Activated T-helper 2 cell treated with anti-CD3 and anti-CD28 coated beads, Interferon-gamma antibody, Interleukin-2, Interleukin-4, amounts not matched to agents 10 μg/mL and 5 μg/mL and 100 μg/mL, durations not matched to agents 14 hours and 24 hours and 36 hours (primary cell): ENCODE results near the gene RPS6KA2. TPM values are rescaled to one million over a fixed set of nuclear protein-coding genes. Genes with fewer than 3 reads are reported as not detected.

ENCODE experiments used
- DNase-seq: peaks from one replicate; pipeline ENCODE4 v3.0.0; 2021; ENCODE audit warnings: low spot score
- H3K27ac Mint-ChIP-seq: one replicate; pipeline ENCODE4 v1.8.0; 2021; ENCODE audit warnings: mixed read lengths
- H3K27me3 Mint-ChIP-seq: one replicate; pipeline ENCODE4 v1.8.0; 2021; ENCODE audit warnings: low read depth, mixed read lengths
- H3K36me3 Mint-ChIP-seq: one replicate; pipeline ENCODE4 v1.8.0; 2021; ENCODE audit warnings: low read depth, mixed read lengths
- H3K4me1 Mint-ChIP-seq: one replicate; pipeline ENCODE4 v1.8.0; 2021; ENCODE audit warnings: low read depth, mixed read lengths
- H3K4me3 Mint-ChIP-seq: one replicate; pipeline ENCODE4 v1.8.0; 2021; ENCODE audit warnings: low read depth, mild to moderate bottlenecking, moderate library complexity, mixed read lengths
- H3K9me3 Mint-ChIP-seq: one replicate; pipeline ENCODE4 v1.8.0; 2021; ENCODE audit warnings: mixed read lengths
- intact Hi-C: fragments of 100-400 bp; cut with micrococcal nuclease; formaldehyde crosslinking; loops from one replicate; pipeline ENCODE4 v1.15.1; 2023
- total RNA-seq: library from RNA; stranded (reverse); gene quantifications from 2 replicates; pipeline ENCODE4 v1.2.3, GENCODE V29; 2022

RPS6KA2 gene
- total RNA-seq, 1 donor from 2014 or later: 2.1 TPM

DNA sequence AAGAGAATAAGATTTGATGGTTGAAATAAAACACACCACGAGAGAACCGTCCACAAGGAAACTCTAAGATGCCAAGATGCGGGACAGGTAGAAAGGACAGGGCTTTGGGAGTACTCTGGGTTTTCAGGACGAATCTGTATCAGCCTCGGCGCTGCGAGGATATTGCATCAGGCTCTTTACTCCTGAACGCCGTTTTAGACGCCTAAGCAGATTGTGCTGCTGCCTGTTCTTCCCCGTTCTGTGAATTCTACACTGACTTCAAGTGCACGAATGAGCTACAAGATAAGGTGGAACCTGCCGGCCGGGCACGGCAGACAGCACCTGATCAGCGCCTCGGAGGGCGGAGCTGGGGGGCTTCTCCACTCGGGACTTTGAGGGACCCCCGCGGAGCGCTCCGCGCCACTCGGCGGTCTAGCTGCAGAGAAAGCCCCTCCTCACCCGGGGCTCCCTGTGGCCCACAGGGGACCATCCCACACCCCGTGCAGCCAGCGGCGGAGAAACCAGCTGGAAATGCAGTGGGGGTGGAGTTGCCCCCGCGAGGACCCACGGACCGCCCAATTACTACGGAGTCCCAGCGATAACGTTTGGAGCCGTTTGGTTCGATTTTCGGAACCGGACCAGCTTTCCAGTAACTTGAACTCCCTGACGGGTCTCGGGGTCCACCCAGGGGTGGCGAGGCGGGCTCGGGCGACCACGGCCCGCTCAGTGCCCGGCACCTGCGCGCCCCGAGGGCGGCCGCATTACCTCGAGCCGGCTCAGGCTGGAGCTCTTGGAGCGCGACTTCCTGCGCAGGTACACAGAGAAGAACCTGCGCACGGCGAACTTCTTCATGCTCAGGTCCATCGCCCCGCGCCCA, 646 bp downstream of the RPS6KA2 start:
- Mint-ChIP-seq H3K4me1 (peaks cover 23% of the 10 kb centered on the region), H3K36me3 (no peaks in the 10 kb centered on the region), H3K27me3 (peaks cover 57% of the 10 kb centered on the region), H3K9me3 (no peaks in the 10 kb centered on the region), H3K4me3 (peak overlapping the region; percentile 78), H3K27ac (no peak overlapping the region)
- intact Hi-C loops: loop anchor here (1.0 to 10.0 kb wide), 8 partner anchors 84 to 724 kb away; partner anchors contain the start of genes CEP43, MPC1 and SFT2D1
- peak; percentile 14 for DNase-seq

DNA sequence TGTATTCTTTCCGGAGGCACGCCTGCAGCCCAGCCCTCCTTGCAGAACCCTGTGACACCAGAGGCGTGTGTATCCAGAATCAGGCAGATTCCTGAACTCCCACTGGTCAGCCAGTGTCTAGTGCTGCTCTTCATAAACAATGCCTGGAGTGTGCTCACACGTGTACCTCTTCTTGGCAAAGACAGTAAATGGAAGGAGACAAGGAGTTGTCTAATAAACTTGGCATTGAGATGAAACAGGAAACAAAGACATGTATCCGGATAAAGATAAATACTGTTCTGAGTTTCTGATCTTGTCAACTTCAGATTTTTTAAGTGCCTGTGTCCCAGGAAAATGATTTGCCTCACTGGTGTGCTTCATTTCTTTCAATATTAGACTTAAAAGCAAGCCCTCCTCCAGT, 1.7 kb downstream of the RPS6KA2 start:
- Mint-ChIP-seq H3K36me3 (no peaks in the 10 kb centered on the region), H3K27ac (no peak overlapping the region), H3K4me1 (peaks cover 23% of the 10 kb centered on the region), H3K9me3 (no peaks in the 10 kb centered on the region), H3K4me3 (no peak overlapping the region), H3K27me3 (peaks cover 53% of the 10 kb centered on the region)
- intact Hi-C loops: loop anchor here (5.0 to 10.0 kb wide), 3 partner anchors 83 to 351 kb away; partner anchors contain the start of gene SFT2D1
- no peak for DNase-seq

DNA sequence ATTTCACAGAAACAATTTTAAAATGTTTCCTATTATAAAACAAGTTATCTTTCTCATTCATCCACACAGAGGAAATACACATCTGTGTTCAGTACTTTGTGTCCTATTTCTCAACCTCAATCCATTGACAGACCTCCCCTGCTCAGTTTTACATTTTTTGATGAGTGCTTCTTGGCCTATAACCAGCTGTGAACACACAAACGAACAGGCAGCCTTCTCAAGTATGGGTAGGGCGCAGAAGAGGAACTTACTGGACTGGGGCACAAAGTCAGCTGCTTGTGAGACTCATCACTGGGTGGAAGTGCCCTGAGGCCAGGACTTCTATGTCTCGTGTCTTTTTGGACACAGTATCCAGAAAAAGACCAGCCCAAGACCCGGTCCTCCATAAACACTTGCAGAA, 2.8 kb downstream of the RPS6KA2 start:
- Mint-ChIP-seq H3K4me3 (no peak overlapping the region), H3K27me3 (peaks cover 42% of the 10 kb centered on the region), H3K27ac (no peak overlapping the region), H3K9me3 (no peaks in the 10 kb centered on the region), H3K4me1 (peaks cover 16% of the 10 kb centered on the region), H3K36me3 (no peaks in the 10 kb centered on the region)
- intact Hi-C loops: loop anchor here (10.0 kb wide), 1 partner anchor 349 kb away; no protein-coding TSS in a partner anchor
- no peak for DNase-seq

DNA sequence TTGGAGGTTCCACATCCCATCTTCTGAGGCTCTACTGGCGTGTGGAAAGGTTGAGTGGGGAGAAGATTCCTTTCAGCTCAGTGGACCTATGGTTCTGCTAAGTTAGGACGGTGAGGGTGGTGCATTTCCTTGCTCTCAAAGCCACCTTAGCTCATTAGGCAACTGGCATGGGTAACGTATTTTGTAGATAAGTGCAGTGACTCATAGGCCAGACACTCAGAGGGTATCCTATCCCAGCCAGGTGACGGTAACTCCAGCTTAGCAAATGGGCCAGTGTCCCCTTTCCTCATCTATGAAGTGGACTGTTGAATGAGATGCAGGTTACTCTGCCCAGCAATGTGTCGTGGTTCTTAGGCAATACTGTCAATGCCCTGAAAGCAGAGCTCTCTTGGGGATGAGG, 3.7 kb downstream of the RPS6KA2 start:
- Mint-ChIP-seq H3K4me1 (peaks cover 13% of the 10 kb centered on the region), H3K4me3 (no peak overlapping the region), H3K9me3 (no peaks in the 10 kb centered on the region), H3K36me3 (no peaks in the 10 kb centered on the region), H3K27me3 (peaks cover 37% of the 10 kb centered on the region), H3K27ac (no peak overlapping the region)
- DNase-seq: no peak
- intact Hi-C loops: loop anchor here (10.0 kb wide), 1 partner anchor 349 kb away; no protein-coding TSS in a partner anchor

DNA sequence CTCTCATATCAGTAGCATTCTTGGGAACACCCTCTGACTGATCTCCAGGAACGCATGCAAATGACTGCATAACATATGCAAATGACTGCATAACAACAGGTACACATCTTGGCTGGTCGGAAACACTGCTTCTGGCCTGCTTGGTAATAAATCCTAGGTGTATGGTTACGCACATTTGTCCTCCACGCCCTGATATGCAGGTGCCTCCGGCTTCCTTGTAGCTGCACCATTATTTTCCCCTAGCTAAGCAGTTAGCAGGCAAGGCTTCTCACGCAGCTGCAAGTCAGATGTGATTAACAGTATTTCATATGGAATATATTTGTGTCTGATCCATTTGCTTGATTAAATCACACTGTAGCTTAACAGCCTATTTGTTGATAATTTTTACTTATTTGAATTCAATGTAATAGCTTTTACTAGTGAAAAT, 5.9 kb downstream of the RPS6KA2 start:
- intact Hi-C loops: loop anchor here (10.0 kb wide), 1 partner anchor 346 kb away; no protein-coding TSS in a partner anchor
- H3K4me1 Mint-ChIP-seq: peaks cover 8% of the 10 kb centered on the region

DNA sequence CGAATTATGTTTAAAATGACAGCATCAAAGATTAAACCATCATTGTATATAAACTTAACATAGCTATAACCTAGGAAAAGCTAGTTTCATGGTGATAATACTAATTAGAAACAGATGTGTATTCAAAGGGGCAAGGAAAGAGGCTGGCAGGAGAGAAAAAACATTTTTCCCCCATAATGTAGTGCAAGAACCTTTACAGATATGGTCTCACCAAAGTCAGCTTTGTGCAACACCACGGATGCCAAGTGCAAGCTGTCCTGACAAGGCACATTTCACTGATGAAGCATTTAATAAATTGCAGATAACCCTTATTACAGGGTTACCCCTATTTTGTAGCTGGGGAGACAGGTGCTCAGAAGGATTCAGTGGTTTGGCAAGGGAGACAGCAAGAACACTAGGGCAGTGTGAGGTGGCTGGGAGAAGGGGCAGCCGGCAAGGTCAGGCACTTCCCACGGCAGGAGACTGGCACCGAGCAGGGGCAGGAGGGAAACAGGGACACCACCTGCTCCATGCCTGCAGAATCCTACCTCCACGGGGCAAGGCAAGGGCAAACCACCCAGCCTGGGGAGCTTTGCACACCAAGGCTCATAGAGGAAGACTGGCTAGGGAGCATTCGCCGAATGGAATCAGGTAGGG, 6.5 kb downstream of the RPS6KA2 start:
- Mint-ChIP-seq H3K9me3 (no peaks in the 10 kb centered on the region), H3K27ac (no peak overlapping the region)
- intact Hi-C loops: loop anchor here (10.0 kb wide), 1 partner anchor 346 kb away; no protein-coding TSS in a partner anchor

More for the DNA sequence above, 5.9 kb downstream of the RPS6KA2 start:
- Mint-ChIP-seq H3K4me3 (no peak overlapping the region), H3K27me3 (peaks cover 31% of the 10 kb centered on the region), H3K36me3 (no peaks in the 10 kb centered on the region), H3K9me3 (no peaks in the 10 kb centered on the region), H3K27ac (no peak overlapping the region)
- DNase-seq: no peak

DNA sequence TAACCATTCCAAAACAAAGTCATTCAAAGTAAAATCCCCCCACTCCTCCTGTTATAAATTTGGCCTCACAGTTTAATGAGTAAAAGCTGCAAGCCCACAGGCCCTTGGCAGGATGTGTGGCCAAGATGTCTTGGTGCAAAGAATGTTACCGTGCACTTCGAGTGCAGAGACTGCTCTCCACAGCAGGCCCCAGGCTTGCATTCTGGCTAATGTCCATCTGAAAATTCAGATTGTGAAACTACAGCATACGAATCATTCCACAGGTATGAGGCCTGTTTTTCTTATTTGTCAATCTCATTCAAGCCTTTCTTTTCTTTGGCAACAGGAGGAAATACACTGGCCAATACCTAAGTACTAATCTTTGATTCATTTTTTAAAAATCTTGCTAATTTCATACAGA, 7.1 kb downstream of the RPS6KA2 start:
- Mint-ChIP-seq H3K4me3 (no peak overlapping the region), H3K27me3 (peaks cover 19% of the 10 kb centered on the region), H3K9me3 (no peaks in the 10 kb centered on the region), H3K36me3 (no peaks in the 10 kb centered on the region), H3K27ac (no peak overlapping the region), H3K4me1 (no peaks in the 10 kb centered on the region)
- intact Hi-C loops: loop anchor here (10.0 kb wide), 1 partner anchor 345 kb away; no protein-coding TSS in a partner anchor
- no peak for DNase-seq

More for the DNA sequence above, 6.5 kb downstream of the RPS6KA2 start:
- Mint-ChIP-seq H3K27me3 (peaks cover 26% of the 10 kb centered on the region), H3K4me3 (no peak overlapping the region), H3K4me1 (peaks cover 3% of the 10 kb centered on the region), H3K36me3 (no peaks in the 10 kb centered on the region)
- no peak for DNase-seq

DNA sequence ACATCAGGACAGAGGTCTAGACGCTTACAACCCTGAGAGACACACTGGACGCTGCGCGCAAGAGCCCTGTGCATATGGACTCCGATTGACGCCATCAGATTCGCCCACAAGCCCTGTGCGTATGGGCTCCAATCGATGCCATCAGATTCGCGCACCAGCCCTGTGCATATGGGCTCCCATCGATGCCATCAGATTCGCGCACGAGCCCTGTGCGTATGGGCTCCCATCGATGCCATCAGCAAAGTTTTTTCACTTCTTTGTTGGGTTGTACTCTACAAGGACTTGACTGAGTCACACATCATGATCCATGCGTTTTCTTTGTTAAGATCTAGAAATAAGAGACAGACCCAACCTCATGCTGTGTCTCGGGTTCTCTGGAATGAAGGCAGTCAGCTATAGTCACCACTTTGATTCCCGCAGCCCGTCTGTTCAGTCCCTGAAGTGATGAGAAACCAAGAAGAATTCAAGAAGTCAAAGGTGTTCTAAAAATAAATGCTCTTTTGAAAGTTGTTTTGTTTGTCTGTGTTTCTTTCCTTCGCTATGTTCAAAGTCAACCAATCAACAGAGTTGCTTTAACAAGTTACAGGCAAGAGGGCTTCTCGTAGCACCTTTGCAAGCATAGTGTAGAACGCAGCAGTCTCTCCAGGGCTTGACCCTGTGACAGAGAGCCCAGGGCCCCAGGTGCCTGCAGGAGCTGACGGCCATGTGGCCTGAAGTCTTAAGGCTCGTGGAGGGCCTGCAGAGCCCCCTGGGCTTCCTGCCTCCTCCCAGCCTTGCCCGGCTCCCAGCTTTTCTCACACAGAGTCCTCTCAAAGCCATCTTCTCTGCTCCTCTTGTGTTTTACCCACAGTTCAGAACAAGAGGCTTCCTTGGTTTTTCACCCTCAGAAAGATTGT, 7.9 kb downstream of the RPS6KA2 start:
- no peak for DNase-seq
- Mint-ChIP-seq H3K36me3 (no peaks in the 10 kb centered on the region), H3K27ac (no peak overlapping the region), H3K4me3 (no peak overlapping the region), H3K4me1 (no peaks in the 10 kb centered on the region), H3K27me3 (peaks cover 12% of the 10 kb centered on the region), H3K9me3 (no peaks in the 10 kb centered on the region)
- intact Hi-C loops: no loop called here

DNA sequence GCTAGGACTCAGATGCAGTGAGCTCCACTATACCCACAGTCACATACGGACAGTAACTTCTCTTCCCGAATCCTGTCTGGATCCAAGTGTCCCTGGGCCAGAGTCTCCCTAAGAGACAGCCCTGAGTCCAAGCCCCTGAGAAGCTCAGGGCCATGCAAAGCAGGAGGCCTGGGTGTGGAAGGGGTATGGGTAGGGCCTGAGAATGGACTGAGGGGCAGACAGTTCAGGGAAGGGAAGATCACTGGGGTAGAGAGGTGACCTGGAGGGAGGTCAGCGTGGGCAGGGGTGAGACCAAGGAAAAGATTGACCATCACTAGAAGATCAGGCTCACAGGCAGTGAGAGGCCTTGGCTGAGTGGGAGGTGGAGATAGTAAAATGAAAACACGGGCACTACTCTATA, 8.8 kb downstream of the RPS6KA2 start:
- Mint-ChIP-seq H3K36me3 (no peaks in the 10 kb centered on the region), H3K9me3 (no peaks in the 10 kb centered on the region), H3K27me3 (peaks cover 9% of the 10 kb centered on the region), H3K4me3 (no peak overlapping the region), H3K4me1 (no peaks in the 10 kb centered on the region), H3K27ac (no peak overlapping the region)
- no peak for DNase-seq
- intact Hi-C loops: no loop called here

DNA sequence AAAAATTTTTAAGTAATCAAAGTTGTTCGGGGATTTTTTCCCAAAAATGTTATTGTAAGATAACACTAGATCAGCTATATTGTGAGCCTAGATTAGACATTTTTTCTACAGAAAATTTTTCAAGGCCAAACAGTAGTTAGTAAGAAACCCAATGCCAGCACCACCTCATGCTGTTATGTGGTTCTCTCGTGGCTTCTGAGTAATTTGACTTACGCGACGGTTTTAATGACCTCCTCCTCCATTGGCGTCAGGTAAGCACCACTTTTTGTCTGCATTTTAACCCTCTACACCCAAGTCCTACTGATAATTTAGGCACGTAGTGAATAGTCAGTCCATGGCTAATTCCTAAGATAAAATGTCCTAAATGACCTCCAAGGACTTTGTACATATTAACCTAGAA, 9.7 kb downstream of the RPS6KA2 start:
- H3K36me3 Mint-ChIP-seq: no peaks in the 10 kb centered on the region
- no peaks in the 10 kb centered on the region for H3K4me1 Mint-ChIP-seq
- DNase-seq: no peak
- H3K27ac Mint-ChIP-seq: no peak overlapping the region
- intact Hi-C loops: no loop called here
- no peaks in the 10 kb centered on the region for H3K27me3 Mint-ChIP-seq
- no peaks in the 10 kb centered on the region for H3K9me3 Mint-ChIP-seq
- no peak overlapping the region for H3K4me3 Mint-ChIP-seq

DNA sequence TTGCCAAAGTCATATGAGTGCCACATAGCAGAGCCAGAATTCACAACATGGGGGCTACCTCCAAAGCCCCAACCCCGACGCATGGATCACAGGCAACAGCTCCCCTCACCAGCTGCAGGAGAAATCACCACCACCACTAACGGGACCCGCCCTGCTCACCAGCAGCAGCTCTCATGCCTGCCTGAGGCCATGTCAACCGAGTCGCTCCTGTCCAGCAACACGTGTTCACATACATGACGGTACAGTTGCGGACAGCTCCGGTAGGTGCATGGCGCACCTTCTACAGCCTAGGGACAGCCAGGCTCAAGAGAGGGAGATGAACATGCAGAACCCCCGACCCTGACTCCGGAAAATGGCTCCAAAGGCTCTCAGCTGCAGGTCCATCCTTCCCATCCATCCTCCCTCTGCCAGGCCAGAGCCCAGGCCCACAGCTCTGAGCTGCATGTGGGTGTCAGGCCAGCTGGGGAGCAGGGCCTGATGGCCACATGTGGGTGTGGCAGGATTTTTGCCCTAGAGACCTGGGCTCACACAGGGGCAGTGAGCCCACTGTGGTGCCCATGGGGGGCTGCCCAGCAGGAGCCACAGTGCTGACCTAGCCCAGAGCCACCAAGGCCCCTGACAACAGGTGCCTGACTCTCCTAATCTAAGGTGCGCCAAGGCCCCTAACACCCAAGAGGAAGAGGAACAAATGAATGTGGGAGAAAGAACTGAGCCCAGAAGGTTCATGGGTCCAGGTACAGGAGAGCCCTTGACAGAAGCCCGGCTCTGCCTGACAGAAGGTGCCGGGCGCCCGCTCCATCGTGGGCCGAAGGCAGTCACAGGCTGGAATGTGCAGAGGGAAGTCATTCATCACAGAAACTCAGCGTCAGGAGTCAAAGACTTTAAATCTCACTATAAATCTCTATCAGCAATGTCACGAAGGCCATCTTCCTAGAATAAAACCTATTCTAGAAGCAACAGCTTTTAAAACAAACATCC, 10.5 kb downstream of the RPS6KA2 start:
- intact Hi-C loops: no loop called here
- H3K36me3 Mint-ChIP-seq: no peaks in the 10 kb centered on the region
- H3K27ac Mint-ChIP-seq: no peak overlapping the region
- no peaks in the 10 kb centered on the region for H3K27me3 Mint-ChIP-seq
- H3K4me3 Mint-ChIP-seq: no peak overlapping the region
- H3K9me3 Mint-ChIP-seq: no peaks in the 10 kb centered on the region
- H3K4me1 Mint-ChIP-seq: no peaks in the 10 kb centered on the region
- no peak for DNase-seq
